GM12878 (cell line): ENCODE measurements around the gene CDKN2B-AS1. TPM values are rescaled to one million over a fixed set of nuclear protein-coding genes. Genes with fewer than 3 reads are reported as not detected.

ENCODE experiments used
- ATAC-seq: fragments of 200-7000 bp; cut with Tn5 transposase; 3 replicates; pipeline ENCODE4 v1.9.1; 2020; ENCODE audit warnings: mild to moderate bottlenecking, moderate library complexity
- BruUV-seq: library from RNA; stranded (reverse); fragments of 400-500 nt; replicated peaks from 2 replicates; lab custom pipeline; 2021; lab: Mats Ljungman, UMichigan
- CTCF ChIA-PET: fragments of 300-600 bp; sonication (Branson Sonifier 250); formaldehyde crosslinking; extraction: SDS; loops from one replicate; lab custom pipeline; 2021; ENCODE audit warnings: inconsistent platforms; lab: Yijun Ruan, JAX
- POLR2A ChIA-PET: fragments of 350-600 bp; formaldehyde crosslinking; extraction: SDS; loops from one replicate; lab custom pipeline; 2021; ENCODE audit warnings: inconsistent platforms; lab: Charles Lee
- RAD21 ChIA-PET: fragments of 300-600 bp; sonication (Branson Sonifier 250); formaldehyde crosslinking; loops from one replicate; lab custom pipeline; 2023; ENCODE audit warnings: antibody characterized with exemption; ENCODE audit not compliant: unreplicated experiment; lab: Charles Lee
- SMC1A ChIA-PET: fragments of 300-600 bp; sonication (Branson Sonifier 250); formaldehyde crosslinking; loops from one replicate; lab custom pipeline; 2023; ENCODE audit not compliant: unreplicated experiment, uncharacterized antibody; lab: Charles Lee
- DNase-seq: peaks from one replicate; pipeline ENCODE4 v3.0.0-alpha.2; 2011; ENCODE audit warnings: low read depth, low spot score
- FAIRE-seq: peaks from 3 replicates; lab custom pipeline; 2011; peaks lifted over from hg19 to GRCh38; lab: Jason Lieb, UNC
- H2AFZ ChIP-seq: 2 replicates; pipeline ENCODE4 v1.6.0; 2011; ENCODE audit warnings: low read depth, low read length, control low read depth; ENCODE audit not compliant: control insufficient read depth
- H3K27ac ChIP-seq: 2 replicates; pipeline ENCODE4 v1.5.1; 2011; ENCODE audit warnings: control low read depth; ENCODE audit not compliant: control insufficient read depth, insufficient read depth
- H3K27me3 ChIP-seq, 2 experiments: replicated peaks in 1 of 2; 2 replicates each; pipeline versions ENCODE4 v1.6.0 to v1.6.1; 2011; ENCODE audit warnings: low read length in 1 of 2; ENCODE audit not compliant: control insufficient read depth in 2 of 2, insufficient read depth in 2 of 2
- H3K36me3 ChIP-seq, 2 experiments: 2 replicates each; pipeline ENCODE4 v1.5.1; 2011; ENCODE audit warnings: low read length in 1 of 2; ENCODE audit not compliant: control insufficient read depth in 2 of 2, insufficient read depth in 2 of 2
- H3K4me1 ChIP-seq: 2 replicates; pipeline ENCODE4 v1.6.1; 2011; ENCODE audit warnings: mild to moderate bottlenecking, low read length, moderate library complexity, mixed read lengths; ENCODE audit not compliant: control insufficient read depth, insufficient read depth
- H3K4me2 ChIP-seq: 2 replicates; pipeline ENCODE4 v1.6.0; 2011; ENCODE audit warnings: control low read depth; ENCODE audit not compliant: control insufficient read depth, insufficient read depth
- H3K4me3 ChIP-seq: fragments of 200-600 bp; sonication (generic); 2 replicates; pipeline ENCODE4 v1.5.1; 2016
- H3K79me2 ChIP-seq: 2 replicates; pipeline ENCODE4 v1.6.0; 2011; ENCODE audit warnings: low read length; ENCODE audit not compliant: control insufficient read depth, insufficient read depth
- H3K9ac ChIP-seq: 2 replicates; pipeline ENCODE4 v1.8.0; 2011; ENCODE audit warnings: low read length, control low read depth, mixed read lengths; ENCODE audit not compliant: control insufficient read depth, insufficient read depth
- H3K9me3 ChIP-seq: replicated peaks from 3 replicates; pipeline ENCODE4 v1.5.1; 2011; ENCODE audit warnings: mild to moderate bottlenecking, low read length; ENCODE audit not compliant: control insufficient read depth, insufficient read depth
- H4K20me1 ChIP-seq: 2 replicates; pipeline ENCODE4 v1.6.0; 2011; ENCODE audit not compliant: control insufficient read depth, insufficient read depth
- ATF7 ChIP-seq: fragments of 450-650 bp; IDR thresholded peaks from 2 replicates; pipeline ENCODE4 v1.6.1; 2016; ENCODE audit warnings: low read depth, mild to moderate bottlenecking
- BCL11A ChIP-seq: IDR thresholded peaks from 2 replicates; pipeline ENCODE4 v1.6.1; 2011; ENCODE audit warnings: low read depth, low read length
- BCL3 ChIP-seq: IDR thresholded peaks from 2 replicates; pipeline ENCODE4 v1.6.1; 2011; ENCODE audit warnings: borderline replicate concordance, low read depth, mild to moderate bottlenecking, moderate library complexity, low read length; ENCODE audit not compliant: insufficient read depth, poor library complexity, severe bottlenecking
- BHLHE40 ChIP-seq, 2 experiments: fragments of 450-650 bp in 1 of 2; IDR thresholded peaks; 2 replicates each; pipeline ENCODE4 v1.6.1; 2011 to 2017; ENCODE audit warnings: low read depth in 2 of 2, borderline replicate concordance in 1 of 2, improper control_type of control experiment in 1 of 2, low read length in 1 of 2, mild to moderate bottlenecking in 1 of 2
- CTCF ChIP-seq, 3 experiments: IDR thresholded peaks in 2 of 3; conservative IDR thresholded peaks in 1 of 3; 2 replicates each; pipeline ENCODE4 v1.5.1; 2011; ENCODE audit warnings: low read depth in 3 of 3, low read length in 3 of 3, mild to moderate bottlenecking in 3 of 3, control low read depth in 2 of 3, moderate library complexity in 2 of 3, inconsistent platforms in 1 of 3, mixed read lengths in 1 of 3; ENCODE audit not compliant: control insufficient read depth in 2 of 3, insufficient read depth in 1 of 3; ENCODE audit errors: extremely low read depth in 1 of 3
- DPF2 ChIP-seq: fragments of 450-650 bp; IDR thresholded peaks from 2 replicates; pipeline ENCODE4 v1.6.1; 2017; ENCODE audit warnings: mild to moderate bottlenecking
- HDAC2 ChIP-seq: fragments of 200-600 bp; sonication (generic); IDR thresholded peaks from 2 replicates; pipeline ENCODE4 v1.6.1; 2017
- IRF3 ChIP-seq: fragments of 450-650 bp; IDR thresholded peaks from 2 replicates; pipeline ENCODE4 v1.6.1; 2014; ENCODE audit warnings: mild to moderate bottlenecking
- NFIC ChIP-seq: IDR thresholded peaks from 2 replicates; pipeline ENCODE4 v1.6.1; 2012; ENCODE audit warnings: low read depth, mild to moderate bottlenecking, inconsistent platforms, low read length, moderate library complexity
- RBBP5 ChIP-seq: fragments of 200-600 bp; sonication (generic); conservative IDR thresholded peaks from 2 replicates; pipeline ENCODE4 v1.6.1; 2016
- REST ChIP-seq: IDR thresholded peaks from 2 replicates; pipeline ENCODE4 v1.6.1; 2012; ENCODE audit warnings: mild to moderate bottlenecking, low read depth, low read length
- STAT1 ChIP-seq: fragments of 450-650 bp; conservative IDR thresholded peaks from 2 replicates; pipeline ENCODE4 v1.6.1; 2014; ENCODE audit warnings: antibody characterized with exemption, mild to moderate bottlenecking
- SUPT20H ChIP-seq: IDR thresholded peaks from 2 replicates; pipeline ENCODE4 v1.6.1; 2011; ENCODE audit warnings: low read depth, mild to moderate bottlenecking, low read length, moderate library complexity, borderline replicate concordance; ENCODE audit not compliant: control insufficient read depth
- SUZ12 ChIP-seq: fragments of 200-600 bp; sonication (generic); IDR thresholded peaks from one replicate; pipeline ENCODE4 v1.6.1; 2018; ENCODE audit warnings: antibody characterized with exemption, mild to moderate bottlenecking; ENCODE audit not compliant: unreplicated experiment
- ZZZ3 ChIP-seq: IDR thresholded peaks from 2 replicates; pipeline ENCODE4 v1.6.1; 2011; ENCODE audit warnings: low read depth; ENCODE audit not compliant: control insufficient read depth, insufficient read length
- WGBS: methylation state at CpG from one replicate; pipeline ENCODE4 v1.1.6; 2016; ENCODE audit warnings: low lambda C conversion rate; ENCODE audit not compliant: insufficient replicate concordance, insufficient coverage; ENCODE audit errors: missing lambda C conversion rate; 5-methylcytosine and 5-hydroxymethylcytosine counted together
- in situ Hi-C: fragments of 300-500 bp; cut with MboI; formaldehyde crosslinking; loops from 9 replicates; pipeline ENCODE4 v1.14.3; 2018; ENCODE audit warnings: mixed read lengths
- intact Hi-C: fragments of 100-400 bp; cut with micrococcal nuclease; formaldehyde crosslinking; loops from one replicate; pipeline ENCODE4 v1.14.2; 2022; ENCODE audit not compliant: unreplicated experiment
- polyA plus RNA-seq, 11 experiments: library from polyadenylated mRNA; depleted of rRNA in 4 of 11; unstranded in 6 of 11; stranded (reverse) in 5 of 11; fragments of >200 nt; fragmentation: Nextera tagmentation in 4 of 11; fragmentation: Illumina TruSeq in 1 of 11; extraction: Ambion mirVana in 4 of 11; extraction: Trizol in 1 of 11; gene quantifications; 1 replicate in 1 of 11; 2 replicates in 10 of 11; pipeline versions ENCODE4 v1.2.1 to v1.2.3, GENCODE V29; 2011 to 2016; ENCODE audit warnings: inconsistent platforms in 2 of 11, missing spikeins in 2 of 11, low read depth in 1 of 11
- total RNA-seq, 4 experiments: library from RNA; depleted of rRNA in 3 of 4; stranded (reverse); fragments of >200 nt in 3 of 4; fragmentation: Illumina TruSeq in 1 of 4; extraction: Trizol in 1 of 4; gene quantifications; 2 replicates each; pipeline versions ENCODE4 v1.2.1 to v1.2.3, GENCODE V29; 2013 to 2021

The CDKN2B-AS1 gene
- total and polyA plus RNA-seq, 10 of the 15 experiments (the other 5 are each of a cell fraction or from before 2014, with no cell fraction given), result 0.22 to 2.2 (median 1.0) TPM; not detected in 1

GRCh38 chr9:21968331-21969010, 26.1 kb upstream of the CDKN2B-AS1 start:
- no peaks in the 10 kb centered on the region for H3K79me2 ChIP-seq
- no peak overlapping the region for H3K27ac ChIP-seq
- H4K20me1 ChIP-seq, result no peaks in the 10 kb centered on the region
- peaks cover 8% of the 10 kb centered on the region for H3K4me1 ChIP-seq
- POLR2A ChIA-PET, result no interaction called here
- no peak for TF ChIP-seq NFIC
- TF ChIP-seq HDAC2, result no peak
- TF ChIP-seq IRF3, result no peak
- TF ChIP-seq ZZZ3, result no peak
- TF ChIP-seq SUZ12, result no peak
- TF ChIP-seq RBBP5, result no peak
- no peak for TF ChIP-seq STAT1
- TF ChIP-seq SUPT20H, result no peak
- TF ChIP-seq BCL11A, result no peak
- no peak for TF ChIP-seq BCL3
- TF ChIP-seq CTCF (IDR thresholded peaks at IDR 0.05 in 2 of 3, conservative IDR thresholded peaks at IDR 0.05 in 1 of 3; ENCODE audit: control insufficient read depth in 2 of 3, extremely low read depth in 1 of 3, insufficient read depth in 1 of 3, low read depth in 3 of 3, low read length in 3 of 3), result no peak
- TF ChIP-seq ATF7, result no peak
- TF ChIP-seq DPF2, result no peak
- TF ChIP-seq REST, result no peak
- no peak for TF ChIP-seq BHLHE40 (IDR thresholded peaks at IDR 0.05; ENCODE audit: borderline replicate concordance in 1 of 2, low read depth in 2 of 2, low read length in 1 of 2)
- no peak overlapping the region for H3K9ac ChIP-seq
- no peak overlapping the region for H3K4me2 ChIP-seq
- DNase-seq, result no peak
- in situ Hi-C loops (loop anchor here (5.0 kb wide), 1 partner anchor 49 kb away; no protein-coding TSS in a partner anchor), intact Hi-C loops (no loop called here)
- no peak for ATAC-seq
- FAIRE-seq, result no peak
- 62% methylated on average over 41 of the region's 41 CpGs for WGBS
- RAD21 ChIA-PET, result interaction anchor here (0.6 kb wide), 1 partner anchor 163 kb away, joined by 3 read pairs; no protein-coding TSS in a partner anchor
- SMC1A ChIA-PET, result interaction anchor here (1.5 kb wide), 1 partner anchor 18 kb away, joined by 3 read pairs; no protein-coding TSS in a partner anchor
- no peak overlapping the region for H3K4me3 ChIP-seq
- peaks cover 8% of the 10 kb centered on the region; the same call in 1 of the 3 replicates for H3K9me3 ChIP-seq
- H3K27me3 ChIP-seq, result peaks cover 0 to 11% of the 10 kb centered on the region in 2 experiments; a peak in 1 of 4 replicates
- H3K36me3 ChIP-seq, result no peaks in the 10 kb centered on the region
- BruUV-seq, result no TSS peak
- H2AFZ ChIP-seq, result no peak overlapping the region
- CTCF ChIA-PET, result no interaction called here
